SKM-1 treated with dmso at 0.1 percent for 144 hours (cell line): ENCODE measurements around the gene CTSS.
"Not testable (repeated sequence)": the region's sequence is repeated elsewhere in the genome, so short reads cannot be mapped to it uniquely, and the experiment has no call there.

Experiments
- DNase-seq: peaks from one replicate; lab custom pipeline; 2025; ENCODE audit not compliant: unreplicated experiment; lab: John Stamatoyannopoulos, UW

CTSS gene

DNA sequence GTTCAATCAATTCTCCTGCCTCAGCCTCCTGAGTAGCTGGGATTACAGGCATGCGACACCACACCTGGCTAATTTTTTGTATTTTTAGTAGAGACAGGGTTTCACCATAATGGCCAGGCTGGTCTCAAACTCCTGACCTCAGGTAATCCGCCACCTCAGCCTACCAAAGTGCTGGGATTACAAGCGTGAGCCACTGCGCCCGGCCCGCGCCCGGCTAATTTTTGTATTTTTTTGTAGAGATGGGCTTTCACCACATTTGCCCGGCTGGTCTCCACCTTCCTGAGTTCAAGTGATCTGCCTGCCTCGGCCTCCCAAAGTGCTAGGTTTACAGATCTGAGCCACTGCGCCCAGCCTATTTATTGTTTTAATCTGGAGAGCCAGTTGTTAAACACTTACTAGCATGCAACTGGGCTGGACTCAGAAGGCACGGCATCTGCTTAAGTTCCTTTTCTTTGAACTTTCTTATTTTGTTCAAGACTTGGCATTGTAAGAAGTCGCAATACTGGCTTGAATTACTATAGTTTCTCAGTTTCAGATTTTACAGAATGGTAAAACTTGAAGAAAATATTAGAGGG, 10.4 kb upstream of the CTSS start:
- DNase-seq = not testable (repeated sequence)

GRCh38 chr1:150775276-150775675, 9.7 kb upstream of the CTSS start:
- no peak for DNase-seq

DNA sequence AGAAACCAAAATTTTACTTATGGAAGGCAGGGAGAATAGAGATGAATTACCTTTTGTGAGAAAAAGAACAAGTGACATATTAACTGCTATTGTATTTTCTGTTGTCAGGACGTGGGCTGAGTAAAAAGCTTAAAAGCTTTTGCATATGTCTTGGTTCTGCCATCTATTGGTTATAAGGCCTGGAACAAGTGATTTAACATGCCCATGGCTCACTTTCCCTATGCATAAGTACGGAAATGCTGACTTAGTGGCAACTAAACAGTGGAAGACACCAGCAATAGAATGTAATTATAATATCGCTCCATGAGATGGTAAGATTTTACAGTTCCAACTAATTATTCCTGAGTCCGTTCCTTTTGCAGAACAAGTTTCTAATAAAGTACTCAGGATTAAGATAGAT, 6.7 kb upstream of the CTSS start:
- DNase-seq = no peak

GRCh38 chr1:150767704-150768103, 2.1 kb upstream of the CTSS start:
- DNase-seq = not testable (repeated sequence)

DNA sequence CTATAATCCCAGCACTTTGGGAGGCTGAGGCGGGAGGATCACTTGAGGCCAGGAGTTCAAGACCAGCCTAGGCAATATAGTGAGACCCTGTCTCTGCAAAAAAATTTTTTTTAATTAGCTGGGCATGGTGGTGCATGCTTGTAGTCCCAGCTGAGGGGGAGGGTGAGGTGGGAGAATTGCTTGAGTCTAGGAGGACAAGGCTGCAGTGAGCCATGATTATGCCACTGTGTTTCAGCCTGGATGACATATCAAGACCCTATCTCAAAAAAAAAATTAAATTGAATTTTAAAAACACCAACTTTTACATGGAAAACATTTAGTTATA, 361 bp upstream of the CTSS start:
- not testable (repeated sequence) for DNase-seq

- DNase-seq = no peak
Measured at GRCh38 chr1:150764617-150765101, 919 bp downstream of the CTSS start.

GRCh38 chr1:150763018-150763417, 2.6 kb downstream of the CTSS start:
- no peak for DNase-seq

DNA sequence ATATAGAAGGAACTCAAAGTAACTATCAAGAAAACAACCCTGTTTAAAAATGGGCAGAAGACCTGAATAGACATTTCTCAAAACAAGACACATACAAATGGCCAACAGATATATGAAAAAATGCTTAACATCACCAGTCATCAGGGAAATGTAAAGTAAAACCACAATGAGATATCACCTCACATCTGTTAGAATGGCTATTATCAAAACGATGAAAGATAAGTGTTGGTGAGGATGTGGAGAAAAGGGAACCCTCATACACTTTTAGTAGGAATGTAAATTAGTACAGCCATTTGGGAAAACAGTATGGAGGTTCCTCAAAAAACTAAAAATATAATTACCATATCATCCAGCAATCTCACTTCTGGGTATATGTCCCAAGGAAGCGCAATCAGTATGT, 3.0 kb downstream of the CTSS start:
- DNase-seq = no peak

DNA sequence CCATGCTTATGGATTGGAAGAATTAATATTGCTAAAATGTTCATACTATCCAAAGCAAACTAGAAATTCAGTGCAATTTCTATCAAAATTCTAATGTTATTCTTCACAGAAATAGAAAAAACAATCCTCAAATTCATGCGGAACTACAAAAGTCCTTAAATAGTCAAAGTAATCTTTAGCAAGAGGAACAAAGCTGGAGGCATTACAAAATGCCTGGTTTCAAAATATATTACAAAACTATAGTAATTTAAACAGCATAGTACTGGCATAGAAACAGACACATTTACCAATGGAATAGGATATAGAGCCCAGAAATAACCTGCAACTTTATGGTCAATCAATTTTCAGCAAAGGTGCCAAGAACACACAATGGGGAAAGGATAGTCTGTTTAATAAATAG, 3.8 kb downstream of the CTSS start:
- DNase-seq = peak; percentile 19

GRCh38 chr1:150760013-150760412, 5.6 kb downstream of the CTSS start:
- no peak for DNase-seq

DNA sequence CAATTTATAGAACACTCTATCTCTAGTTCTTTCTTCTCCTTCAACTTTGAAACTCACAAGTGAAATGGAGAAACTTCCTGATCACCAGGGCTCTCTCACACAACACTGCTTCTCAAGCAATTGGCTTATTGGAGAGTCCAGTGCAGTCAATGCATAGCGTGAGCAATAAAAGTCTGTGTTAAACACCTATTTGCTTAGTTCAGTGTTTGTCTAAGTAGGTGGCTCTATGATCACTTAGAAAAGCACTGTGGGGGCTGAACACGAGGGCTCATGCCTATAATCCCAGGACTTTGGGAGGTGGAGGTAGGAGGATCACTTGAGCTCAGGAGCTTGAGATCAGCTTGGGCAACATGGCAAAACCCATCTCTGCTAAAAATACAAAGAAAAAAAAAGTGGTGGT, 12.2 kb downstream of the CTSS start:
- no peak for DNase-seq

DNA sequence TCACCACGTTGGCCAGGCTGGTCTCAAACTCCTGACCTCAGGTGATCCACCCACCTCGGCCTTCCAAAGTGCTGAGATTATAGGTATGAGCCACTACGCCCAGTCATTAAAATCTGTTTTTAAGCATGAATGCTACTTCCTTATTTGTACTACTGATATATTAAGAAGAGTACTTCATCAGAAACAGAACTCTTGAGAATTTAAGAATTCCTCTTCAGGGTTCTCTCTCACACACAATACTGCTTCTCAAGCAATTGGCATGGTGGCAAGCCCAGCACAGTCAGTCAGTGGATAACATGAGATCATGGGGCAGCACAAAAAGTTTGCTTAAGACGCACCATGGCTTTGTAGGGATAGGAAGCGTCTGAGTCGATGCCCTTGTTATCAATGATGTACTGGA, 14.1 kb downstream of the CTSS start:
- no peak for DNase-seq

DNA sequence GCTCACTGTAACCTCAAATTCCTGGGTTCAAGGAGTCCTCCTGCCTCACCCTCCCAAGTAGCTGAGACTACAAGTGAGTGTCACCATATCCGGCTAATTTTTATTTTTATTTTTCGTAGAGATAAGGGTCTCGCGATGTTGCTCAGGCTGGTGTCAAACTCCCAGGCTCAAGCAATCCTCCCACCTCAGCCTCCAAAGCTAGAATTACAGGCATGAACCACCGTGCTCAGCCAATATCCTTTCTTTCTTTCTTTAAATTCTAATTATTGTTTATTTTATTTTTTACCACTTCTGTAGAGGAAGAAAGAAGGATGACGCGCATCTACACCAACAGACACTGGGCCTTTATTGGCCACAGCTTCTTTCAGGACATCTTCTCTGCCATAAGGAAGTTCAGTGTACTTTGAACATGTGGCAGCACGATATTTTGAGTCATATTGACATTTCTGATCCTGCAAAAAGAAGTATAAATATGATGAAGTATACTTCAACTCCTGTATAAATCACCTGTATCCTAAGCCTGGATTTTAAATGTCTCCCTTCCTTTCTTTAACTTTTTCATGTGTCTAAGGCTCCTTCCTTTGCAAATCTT, 15.8 kb downstream of the CTSS start:
- DNase-seq = no peak

- no peak for DNase-seq
Measured at GRCh38 chr1:150748878-150749719, 16.5 kb downstream of the CTSS start.

DNA sequence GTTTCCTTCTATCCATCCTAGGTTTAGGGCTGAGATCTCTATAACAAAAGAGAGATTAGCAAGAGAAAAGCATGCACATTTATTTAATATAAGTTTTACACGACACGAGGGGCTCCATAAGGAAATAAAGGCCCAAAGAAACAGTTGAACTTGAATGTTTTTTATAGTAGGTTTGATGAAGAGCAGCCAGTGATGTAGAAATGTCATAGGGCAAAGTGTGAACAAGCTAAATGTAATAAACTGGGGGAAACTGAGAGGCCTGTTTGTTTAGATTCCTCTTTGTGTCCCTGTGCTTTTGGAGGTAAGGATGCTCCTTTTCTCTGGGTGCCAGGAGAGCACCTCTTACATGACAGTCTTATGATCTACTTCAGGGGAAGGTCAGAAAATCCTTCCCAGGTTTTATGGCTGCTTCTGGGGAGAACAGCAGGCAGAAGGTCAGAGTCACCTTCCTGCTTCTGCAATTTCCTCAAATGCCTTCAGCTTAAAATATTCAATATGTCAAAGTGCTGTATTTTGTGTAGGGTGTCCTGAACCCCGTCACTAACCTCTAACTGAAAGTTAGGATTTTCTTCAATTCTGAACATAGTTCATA, 35.4 kb downstream of the CTSS start:
- peak; percentile 25 for DNase-seq

DNA sequence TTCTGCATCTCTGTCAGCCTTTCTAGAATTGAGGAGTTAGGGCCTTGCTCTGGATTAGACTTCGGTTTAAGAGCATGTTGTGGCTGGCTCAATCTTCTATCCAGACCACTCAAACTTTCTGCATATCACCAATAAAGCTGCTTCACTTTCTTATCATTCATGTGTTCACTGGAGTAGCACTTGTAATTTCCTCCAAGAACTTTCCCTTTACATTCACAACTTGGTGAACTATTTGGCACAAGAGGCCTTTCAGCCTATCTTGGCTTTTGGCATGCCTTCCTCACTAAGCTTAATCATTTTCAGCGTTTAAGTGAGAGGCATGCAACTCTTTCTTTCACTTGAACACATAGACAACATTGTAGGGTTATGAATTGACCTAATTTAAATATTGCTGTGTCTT, 41.2 kb downstream of the CTSS start:
- DNase-seq = no peak

DNA sequence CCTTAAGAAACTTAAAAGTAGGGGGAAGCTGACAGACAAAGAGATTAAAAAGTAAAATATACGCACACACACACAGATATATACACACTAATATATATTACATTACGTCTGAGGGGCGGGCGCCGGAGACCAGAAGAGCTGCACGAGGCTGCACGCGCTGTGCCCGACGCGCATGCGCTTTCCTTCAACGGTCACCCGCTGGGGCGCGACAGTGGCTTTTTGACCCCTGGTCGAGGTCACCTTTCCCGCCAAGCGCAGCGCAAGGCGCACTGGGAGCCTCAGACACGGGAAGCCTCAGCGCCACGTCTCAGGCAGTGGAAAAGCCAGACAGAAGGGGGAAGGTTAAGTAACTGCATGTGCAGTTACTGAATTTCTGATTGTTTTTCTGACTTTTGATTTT, 44.9 kb downstream of the CTSS start, which contains the start of gene HORMAD1:
Gene HORMAD1, minus strand, starts transcription at position 193 of the 400 bp plus-strand sequence. CDS start 1,390 bp downstream, outside the sequence.
- DNase-seq = no peak

- no peak for DNase-seq
Measured at GRCh38 chr1:150720098-150720497, 45.5 kb downstream of the CTSS start.

DNA sequence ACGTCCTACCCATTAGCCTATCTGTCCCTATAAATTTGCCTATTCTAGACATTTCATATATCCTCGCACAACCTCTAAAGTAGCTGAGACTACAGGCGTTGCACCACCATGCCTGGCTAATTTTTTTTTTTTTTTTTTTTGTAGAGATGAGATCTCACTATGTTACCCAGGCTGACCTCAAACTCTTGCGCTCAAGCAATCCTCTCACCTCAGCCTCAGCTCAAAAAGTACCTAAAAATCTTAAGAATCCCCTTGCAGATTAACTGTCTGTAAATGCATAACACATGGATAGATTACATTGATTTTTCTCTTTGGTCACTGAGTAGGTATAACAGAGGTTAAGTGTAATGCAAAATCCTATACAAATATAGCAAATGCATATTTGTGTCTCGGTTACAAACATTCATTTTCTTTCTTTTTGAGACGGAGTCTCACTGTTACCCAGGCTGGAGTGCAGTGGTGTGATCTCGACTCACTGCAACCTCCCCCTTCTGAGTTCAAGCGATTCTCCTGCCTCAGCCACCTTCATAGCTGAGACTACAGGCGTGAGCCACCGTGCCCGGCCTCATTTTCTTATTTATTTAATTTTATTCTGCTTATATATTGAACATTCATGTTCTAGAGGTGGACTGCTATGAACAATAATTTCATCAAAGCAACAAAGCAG, 47.2 kb downstream of the CTSS start:
- no peak for DNase-seq

DNA sequence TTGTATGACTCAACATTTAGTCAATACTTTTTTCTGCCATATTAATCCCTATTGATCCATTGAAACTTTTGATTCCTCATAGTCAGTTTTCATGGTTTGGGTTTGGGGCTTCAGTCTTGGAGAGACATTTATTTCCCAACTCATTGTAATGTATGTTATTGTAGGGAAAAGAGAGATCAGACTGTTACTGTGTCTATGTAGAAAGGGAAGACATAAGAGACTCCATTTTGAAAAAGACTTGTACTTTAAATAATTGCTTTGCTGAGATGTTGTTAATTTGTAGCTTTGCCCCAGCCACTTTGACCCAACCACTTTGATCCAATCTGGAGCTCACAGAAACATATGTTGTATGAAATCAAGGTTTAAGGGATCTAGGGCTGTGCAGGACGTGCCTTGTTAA, 56.5 kb downstream of the CTSS start:
- DNase-seq = not testable (repeated sequence)

DNA sequence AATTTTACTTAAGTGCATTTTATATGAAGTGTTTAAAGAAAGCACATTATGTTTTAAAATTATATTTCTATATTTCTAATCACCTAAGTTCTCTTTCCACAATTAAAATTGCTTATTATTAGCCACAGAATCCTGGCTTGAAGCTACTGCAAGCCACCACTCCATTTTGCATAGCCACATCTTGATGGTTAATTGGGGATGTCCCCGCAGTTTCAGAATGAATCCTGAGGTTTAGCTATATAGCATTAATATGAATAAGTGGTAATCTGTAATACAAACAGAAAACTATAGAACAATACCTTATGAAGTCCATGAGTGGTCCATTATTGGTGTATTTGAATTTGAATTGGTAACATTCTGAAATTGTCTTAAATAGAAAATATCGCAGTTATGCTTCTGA, 57.0 kb downstream of the CTSS start:
- DNase-seq = no peak
